NCI-H2081 treated with DMSO at 0.1 percent for 48 hours (cell line): ENCODE data around the gene C5orf15.

Experiments
- DNase-seq: peaks from one replicate; lab custom pipeline; 2025; lab: John Stamatoyannopoulos, UW

C5orf15 gene

GRCh38 chr5:133921069-133921468 is 47.4 kb downstream of the C5orf15 start:
- no peak for DNase-seq

- no peak for DNase-seq
Measured at GRCh38 chr5:133919148-133920136, 49.0 kb downstream of the C5orf15 start.

- no peak for DNase-seq
Measured at GRCh38 chr5:133918731-133919130, 49.7 kb downstream of the C5orf15 start.

GRCh38 chr5:133918316-133918715 is 50.1 kb downstream of the C5orf15 start:
- no peak for DNase-seq

DNA sequence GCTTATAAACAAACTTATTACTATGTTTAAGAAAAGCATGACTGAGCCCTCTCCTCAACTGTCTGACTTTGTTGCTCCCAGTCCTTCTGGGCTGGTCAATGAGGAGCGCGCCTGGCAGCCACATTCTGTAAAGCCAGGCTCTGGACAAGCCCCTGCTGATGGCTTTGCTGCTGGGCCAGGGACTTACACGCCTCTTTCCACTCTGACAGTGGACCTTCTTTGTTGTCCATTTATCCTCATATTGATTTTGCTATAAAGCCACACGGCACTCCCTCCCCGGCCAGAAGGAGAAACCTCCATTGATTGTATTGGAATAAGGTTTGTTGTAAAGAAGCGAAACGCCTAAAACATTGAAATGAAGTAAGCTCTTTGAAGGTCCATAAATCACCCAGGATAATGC is 50.6 kb downstream of the C5orf15 start:
- DNase-seq, result no peak

- DNase-seq, result no peak
Measured at GRCh38 chr5:133916914-133917313, 51.5 kb downstream of the C5orf15 start.

GRCh38 chr5:133916479-133916878 is 51.9 kb downstream of the C5orf15 start:
- no peak for DNase-seq

DNA sequence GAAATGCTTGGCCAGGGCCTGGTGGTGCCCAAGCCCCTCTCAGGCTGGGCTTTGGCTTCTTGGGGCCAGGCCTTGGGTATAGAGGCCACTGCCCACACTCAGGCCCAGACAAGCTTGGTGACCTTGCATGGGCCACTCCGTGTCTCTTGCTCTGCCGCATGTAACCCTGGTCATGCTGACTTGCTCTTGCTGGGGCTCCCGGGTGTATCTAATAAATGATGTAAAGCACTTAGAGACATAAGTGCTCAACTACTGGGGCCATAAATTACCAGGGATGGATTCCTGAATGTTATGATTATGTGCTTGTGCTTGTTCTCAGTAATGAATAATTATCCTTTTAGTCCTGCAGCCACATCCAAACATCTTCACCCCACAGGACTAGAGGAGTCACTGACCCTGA is 54.0 kb downstream of the C5orf15 start:
- DNase-seq, result no peak

GRCh38 chr5:133913413-133914155 is 54.8 kb downstream of the C5orf15 start:
- no peak for DNase-seq

DNA sequence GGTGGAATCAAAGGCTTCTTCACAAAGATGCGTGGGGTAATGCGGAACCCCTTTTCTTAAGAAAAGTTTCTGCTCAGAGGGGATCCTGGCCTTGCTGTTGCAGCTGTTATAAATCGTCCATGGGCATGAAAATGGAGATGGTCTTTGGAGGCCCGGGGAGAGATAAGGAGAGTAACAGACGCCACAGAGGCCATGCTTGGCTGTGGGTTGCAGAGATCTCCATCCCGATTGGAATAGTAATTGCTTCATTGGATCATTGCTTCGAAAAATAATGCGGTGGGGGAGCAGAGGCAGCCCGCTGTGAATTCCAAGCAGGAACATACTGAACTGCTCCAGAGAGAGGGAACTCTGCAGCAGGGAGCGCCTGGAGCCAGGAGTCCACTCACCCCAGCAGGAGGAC is 55.5 kb downstream of the C5orf15 start:
- DNase-seq, result no peak

GRCh38 chr5:133910571-133910970 is 57.9 kb downstream of the C5orf15 start:
- no peak for DNase-seq

- DNase-seq, result no peak
Measured at GRCh38 chr5:133909603-133910002, 58.8 kb downstream of the C5orf15 start.

- DNase-seq, result no peak
Measured at GRCh38 chr5:133907075-133907474, 61.4 kb downstream of the C5orf15 start.

- DNase-seq, result no peak
Measured at GRCh38 chr5:133906303-133906702, 62.1 kb downstream of the C5orf15 start.
